ENCODE data around the gene SDK1.

SDK1 gene

GRCh38 chr7:3279147-3279818 is 21.8 kb upstream of the SDK1 start:
- no peak for TF ChIP-seq CTCF (conservative IDR thresholded peaks at IDR 0.05)
- TF ChIP-seq ZFX (IDR thresholded peaks at IDR 0.05), result no peak

GRCh38 chr7:3280445-3280844 is 20.6 kb upstream of the SDK1 start:
- no peak for TF ChIP-seq CTCF (conservative IDR thresholded peaks at IDR 0.05)
- no peak for TF ChIP-seq ZFX (IDR thresholded peaks at IDR 0.05)

More at GRCh38 chr7:3279147-3279818, 21.8 kb upstream of the SDK1 start:
- H3K27ac ChIP-seq, result no peak overlapping the region

GRCh38 chr7:3280946-3281656 is 20.0 kb upstream of the SDK1 start:
- H3K27ac ChIP-seq, result no peak overlapping the region
- TF ChIP-seq ZFX (IDR thresholded peaks at IDR 0.05) (no peak), CTCF (conservative IDR thresholded peaks at IDR 0.05) (no peak)

More at GRCh38 chr7:3280445-3280844, 20.6 kb upstream of the SDK1 start:
- H3K27ac ChIP-seq, result no peak overlapping the region

DNA sequence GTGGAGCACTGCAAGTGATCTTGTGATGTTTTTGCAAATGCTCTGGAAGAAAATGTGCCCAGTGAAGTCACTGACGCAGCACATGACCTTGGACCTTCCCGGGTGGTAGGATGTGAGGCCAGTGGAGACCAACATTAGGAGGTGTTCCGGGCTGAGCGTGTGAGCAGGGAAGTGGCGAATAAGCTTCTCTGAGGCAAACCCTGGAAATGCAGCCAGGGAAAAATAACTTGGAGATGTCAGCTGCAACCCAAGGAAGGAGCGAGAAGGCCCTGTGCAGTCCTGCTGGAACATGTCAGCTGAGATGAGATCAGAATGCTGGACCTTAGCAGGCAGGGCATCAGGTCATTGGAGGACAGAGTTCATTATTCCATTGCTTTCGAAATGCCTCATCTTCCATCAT is 18.6 kb upstream of the SDK1 start:
- TF ChIP-seq CTCF (conservative IDR thresholded peaks at IDR 0.05), result no peak

GRCh38 chr7:3283130-3283704 is 17.8 kb upstream of the SDK1 start:
- H3K27ac ChIP-seq, result no peak overlapping the region

More for the DNA sequence above, 18.6 kb upstream of the SDK1 start:
- no peak overlapping the region for H3K27ac ChIP-seq

GRCh38 chr7:3285652-3286051 is 15.4 kb upstream of the SDK1 start:
- H3K27ac ChIP-seq, result no peak overlapping the region
- TF ChIP-seq ZFX (IDR thresholded peaks at IDR 0.05) (no peak), CTCF (conservative IDR thresholded peaks at IDR 0.05) (no peak)

More at GRCh38 chr7:3283130-3283704, 17.8 kb upstream of the SDK1 start:
- TF ChIP-seq CTCF (conservative IDR thresholded peaks at IDR 0.05), result no peak
- TF ChIP-seq ZFX (IDR thresholded peaks at IDR 0.05), result no peak

DNA sequence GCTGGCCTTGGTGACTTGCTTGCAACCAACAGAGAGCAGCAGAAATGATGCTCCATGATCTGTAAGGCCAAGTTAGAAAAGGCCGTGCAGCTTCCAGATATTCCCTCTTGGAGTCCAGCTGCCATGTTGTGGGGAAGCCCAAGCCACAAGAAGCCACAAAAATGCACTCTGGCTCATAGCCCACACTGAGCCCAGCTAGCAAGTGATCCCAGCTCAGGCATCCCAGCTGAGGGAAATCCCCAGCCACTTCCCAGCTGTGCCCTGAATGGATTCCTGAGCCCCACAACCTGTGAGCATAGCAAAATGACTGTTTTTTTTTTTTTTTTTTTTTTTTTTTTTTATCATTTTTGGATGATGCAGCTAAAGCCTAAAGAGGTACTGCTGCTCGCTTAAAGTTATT is 11.1 kb upstream of the SDK1 start:
- H3K27ac ChIP-seq, result no peak overlapping the region
- TF ChIP-seq ZFX (IDR thresholded peaks at IDR 0.05) (no peak), CTCF (conservative IDR thresholded peaks at IDR 0.05) (no peak)
